Islet precursor cell (in vitro differentiated cells): ENCODE results near the gene PTPN20.
"Not testable (repeated sequence)": the region's sequence is repeated elsewhere in the genome, so short reads cannot be mapped to it uniquely, and the experiment has no call there.

ENCODE experiments used
- DNase-seq: peaks from one replicate; pipeline ENCODE4 v3.0.0-alpha.2; 2018

PTPN20 gene

DNA sequence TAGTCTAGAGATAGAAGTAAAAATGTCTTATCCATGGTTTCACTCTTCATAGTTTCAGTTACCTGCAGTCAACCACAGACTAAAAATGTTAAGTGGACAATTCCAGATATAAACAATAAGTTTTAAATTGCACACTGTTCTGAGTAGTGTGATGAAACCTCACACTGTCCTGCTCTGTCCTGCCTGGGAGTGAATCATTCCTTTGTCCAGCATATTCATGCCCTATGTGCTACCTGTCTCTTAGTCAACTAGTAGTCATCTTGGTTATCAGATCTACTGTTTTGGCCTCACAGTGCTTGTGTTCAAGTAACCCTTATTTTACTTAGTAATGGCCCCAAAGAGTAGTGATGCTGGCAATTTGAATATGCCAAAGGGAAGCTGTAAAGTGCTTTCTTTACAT is 49.5 kb downstream of the PTPN20 start:
- not testable (repeated sequence) for DNase-seq

DNA sequence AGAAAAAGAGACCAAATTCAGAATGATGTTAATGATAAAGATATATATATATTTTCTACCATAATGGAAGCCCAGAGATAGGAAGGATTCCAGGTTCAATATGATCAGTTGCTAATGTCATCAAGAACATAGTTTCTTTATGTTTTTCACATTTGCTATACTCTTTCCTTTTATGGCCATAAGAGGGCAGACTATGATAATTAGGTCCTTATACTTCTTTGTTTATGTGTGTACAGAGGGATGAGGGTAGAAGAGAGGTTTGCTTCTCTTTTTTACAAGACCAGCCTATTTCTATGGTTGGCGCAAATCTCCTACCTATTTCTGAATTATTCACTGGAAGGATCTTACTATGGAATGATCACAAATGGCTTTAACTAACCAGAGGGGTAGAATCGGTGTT is 52.1 kb downstream of the PTPN20 start:
- DNase-seq, result not testable (repeated sequence)

DNA sequence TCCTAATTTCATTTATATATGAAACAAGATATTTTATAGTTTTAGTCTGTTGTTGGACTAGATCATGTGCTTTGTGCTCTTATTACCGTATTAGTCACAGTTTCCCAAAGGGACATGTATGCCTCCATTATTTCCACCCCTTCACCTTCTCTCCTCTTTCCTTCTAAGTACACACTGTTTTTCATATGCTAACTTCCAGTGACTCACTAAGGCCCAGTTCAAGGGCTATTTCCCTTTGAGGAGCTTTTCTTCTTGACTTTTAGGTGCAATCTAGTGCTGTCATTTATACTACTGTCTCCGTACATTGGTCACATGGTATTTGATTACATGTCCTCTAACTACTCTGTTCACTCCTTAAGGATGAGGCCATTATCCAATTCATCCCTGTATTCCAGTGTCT is 55.8 kb downstream of the PTPN20 start:
- not testable (repeated sequence) for DNase-seq

DNA sequence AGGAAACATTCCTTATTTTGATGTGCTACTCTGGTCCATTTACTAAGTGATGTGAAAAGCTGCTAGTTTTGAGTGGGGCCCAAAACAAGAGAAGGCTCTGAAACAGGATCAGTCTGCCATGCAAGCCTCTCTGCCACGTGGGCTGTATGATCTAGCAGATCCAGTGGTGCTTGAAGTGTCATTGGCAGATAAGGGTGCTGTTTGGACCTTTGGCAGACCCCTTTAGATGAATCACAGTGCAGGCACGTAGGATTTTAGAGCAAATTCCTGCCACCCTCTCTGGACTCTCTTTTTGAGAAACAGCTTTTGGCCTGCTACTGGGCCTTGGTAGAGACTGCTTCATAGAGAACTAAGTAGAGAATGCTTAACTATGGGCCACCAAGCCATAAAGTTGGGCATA is 69.0 kb downstream of the PTPN20 start:
- DNase-seq, result not testable (repeated sequence)

DNA sequence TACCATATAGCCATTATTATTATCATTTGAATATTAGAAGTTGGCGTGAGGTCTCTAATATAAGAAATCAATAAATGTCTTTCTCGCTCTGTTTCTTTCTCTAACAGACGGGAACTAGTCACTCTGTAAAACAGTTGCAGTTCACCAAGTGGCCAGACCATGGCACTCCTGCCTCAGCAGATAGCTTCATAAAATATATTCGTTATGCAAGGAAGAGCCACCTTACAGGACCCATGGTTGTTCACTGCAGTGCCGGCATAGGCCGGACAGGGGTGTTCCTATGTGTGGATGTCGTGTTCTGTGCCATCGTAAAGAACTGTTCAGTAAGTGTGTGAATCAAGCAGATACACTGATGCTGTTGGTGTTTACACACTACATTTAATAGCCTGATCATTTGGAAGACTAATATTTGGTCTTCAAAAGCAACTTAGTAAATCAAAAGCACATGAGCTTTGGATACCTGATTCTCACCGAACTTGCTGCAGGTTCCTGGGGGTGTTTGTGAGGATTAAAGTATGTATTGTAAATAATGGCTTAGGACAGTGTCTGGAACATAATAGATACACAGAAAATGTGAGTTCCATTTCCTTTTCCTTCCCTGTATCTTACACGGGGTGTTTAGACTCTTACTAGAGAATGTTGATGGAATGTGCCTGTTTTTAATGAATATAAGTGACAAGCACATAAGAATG is 76.2 kb downstream of the PTPN20 start:
- not testable (repeated sequence) for DNase-seq

DNA sequence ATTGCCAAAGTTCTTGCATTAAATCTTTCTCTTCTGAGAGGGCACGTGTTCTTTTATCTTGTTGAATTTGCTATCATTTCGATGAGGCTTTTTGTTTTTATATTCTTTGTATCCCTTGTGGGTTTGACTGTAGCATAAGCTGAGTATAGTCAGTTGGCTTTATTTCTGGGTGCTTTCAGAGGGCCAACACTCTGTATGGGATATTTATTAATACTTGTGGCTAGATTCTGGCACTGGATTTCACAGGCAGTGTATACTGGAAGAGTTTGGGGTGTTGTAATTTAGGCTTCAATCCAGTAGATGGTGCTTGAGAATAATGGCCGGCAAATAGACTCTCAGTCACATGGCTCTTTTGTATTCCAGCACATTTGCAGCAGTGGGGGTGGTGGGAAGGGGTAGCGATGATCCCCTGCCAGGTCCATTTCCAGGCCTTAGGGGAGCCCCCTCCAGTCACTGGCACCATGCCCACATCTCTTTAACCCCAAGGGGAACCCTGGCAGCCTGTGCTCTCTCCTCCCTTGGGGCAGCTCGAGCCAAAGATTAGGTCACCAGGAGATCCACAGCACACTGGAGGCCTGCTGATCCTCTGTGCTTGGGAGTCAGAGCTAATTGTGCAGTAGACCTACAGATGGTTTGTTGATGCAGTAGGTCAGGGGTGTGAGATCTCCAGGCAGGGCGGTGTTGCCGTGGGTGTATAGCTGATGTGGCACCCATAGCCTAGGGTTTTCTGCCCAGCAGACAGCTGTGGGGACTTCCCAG is 81.8 kb downstream of the PTPN20 start:
- DNase-seq, result no peak

DNA sequence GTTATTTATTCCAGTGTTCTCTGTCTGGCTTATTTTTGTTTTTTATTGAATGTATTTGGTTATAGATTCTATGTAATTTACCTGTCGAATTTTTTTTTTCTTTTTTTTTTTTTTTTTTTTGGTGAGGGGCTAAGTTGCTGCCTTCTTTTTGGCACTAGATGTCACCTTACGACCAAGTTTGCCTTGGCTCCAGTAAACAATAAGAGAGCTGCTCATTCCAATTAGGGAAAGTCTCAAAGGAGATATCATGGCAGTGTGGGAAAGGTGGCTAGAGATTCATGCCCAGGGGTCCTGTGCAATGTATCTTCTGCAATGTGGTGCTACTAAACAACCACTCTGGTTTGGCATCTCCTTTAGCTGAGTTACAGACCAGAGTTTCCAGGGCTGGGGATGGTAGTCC is 84.0 kb downstream of the PTPN20 start:
- DNase-seq, result no peak

DNA sequence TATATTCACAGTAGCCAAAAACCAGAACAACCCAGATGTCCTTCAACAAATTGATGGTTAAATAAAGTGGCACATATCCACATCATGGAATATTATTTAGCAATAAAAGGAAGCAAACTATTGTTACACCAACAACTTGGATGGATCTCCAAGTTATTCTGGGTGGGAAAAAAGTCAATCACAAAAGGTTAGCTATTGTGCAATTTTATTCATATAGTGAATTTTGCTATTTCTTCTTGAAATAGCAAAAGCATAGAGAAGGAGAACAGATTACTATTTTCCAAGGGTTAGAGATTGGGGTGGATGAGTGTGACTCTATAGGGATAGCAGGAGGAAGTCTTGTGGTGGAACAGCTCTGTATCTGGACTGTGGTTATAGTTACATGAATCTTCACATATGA is 87.0 kb downstream of the PTPN20 start:
- DNase-seq, result no peak

DNA sequence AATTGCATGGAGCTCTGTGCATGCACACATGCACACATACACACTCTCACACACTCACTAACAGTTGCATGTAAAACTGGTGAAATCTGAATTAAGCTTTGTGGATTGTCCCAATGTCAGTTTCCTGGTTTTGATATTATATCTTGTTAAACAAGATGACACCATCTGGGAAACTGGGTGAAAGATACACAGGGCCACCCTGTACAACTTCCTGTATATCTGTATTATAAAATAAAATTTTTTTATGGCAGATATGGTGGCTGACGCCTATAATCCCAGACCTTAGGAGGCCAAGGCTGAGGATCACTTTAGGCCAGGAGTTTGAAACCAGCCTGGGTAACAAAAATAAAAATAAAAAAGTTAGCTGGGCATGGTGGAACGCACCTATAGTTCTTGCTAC is 87.4 kb downstream of the PTPN20 start:
- DNase-seq, result no peak

DNA sequence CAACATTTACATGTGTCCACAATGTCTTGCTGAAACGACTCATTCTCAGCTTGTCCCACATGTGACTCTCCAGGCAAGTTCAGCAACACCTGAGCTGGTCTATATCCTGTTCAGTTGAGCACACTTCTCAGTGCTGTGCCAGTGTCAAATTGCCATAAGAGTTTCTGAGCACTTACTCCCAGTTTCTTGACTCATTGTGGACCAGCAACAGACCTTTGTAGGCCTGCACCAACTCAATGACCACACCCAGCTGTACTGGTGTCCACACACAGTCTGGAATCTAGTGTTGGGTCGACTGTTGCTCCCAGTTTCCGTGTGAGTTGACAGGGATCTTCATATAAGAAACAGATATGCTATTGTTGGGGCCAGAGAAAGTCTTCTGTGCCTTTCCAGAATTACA is 88.0 kb downstream of the PTPN20 start:
- DNase-seq, result no peak

DNA sequence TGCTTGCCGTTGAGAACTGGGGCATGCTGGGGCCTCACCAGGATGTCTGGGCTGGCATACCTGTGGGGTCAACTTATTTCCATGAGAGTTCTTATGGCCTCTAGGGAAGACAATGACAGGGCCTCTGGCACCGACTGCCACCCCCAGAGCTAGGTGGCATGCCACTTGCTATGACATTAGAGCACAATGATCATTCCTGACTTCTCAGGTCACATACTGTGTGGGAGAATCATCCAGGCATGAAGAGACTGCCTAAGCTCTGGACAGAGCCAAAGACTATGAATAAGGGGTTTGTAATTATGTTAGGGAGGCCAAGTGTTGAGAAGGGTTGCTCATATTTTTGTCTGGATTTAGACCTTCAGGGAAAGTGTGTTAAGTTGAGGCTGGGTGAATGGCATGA is 97.5 kb downstream of the PTPN20 start:
- no peak for DNase-seq

DNA sequence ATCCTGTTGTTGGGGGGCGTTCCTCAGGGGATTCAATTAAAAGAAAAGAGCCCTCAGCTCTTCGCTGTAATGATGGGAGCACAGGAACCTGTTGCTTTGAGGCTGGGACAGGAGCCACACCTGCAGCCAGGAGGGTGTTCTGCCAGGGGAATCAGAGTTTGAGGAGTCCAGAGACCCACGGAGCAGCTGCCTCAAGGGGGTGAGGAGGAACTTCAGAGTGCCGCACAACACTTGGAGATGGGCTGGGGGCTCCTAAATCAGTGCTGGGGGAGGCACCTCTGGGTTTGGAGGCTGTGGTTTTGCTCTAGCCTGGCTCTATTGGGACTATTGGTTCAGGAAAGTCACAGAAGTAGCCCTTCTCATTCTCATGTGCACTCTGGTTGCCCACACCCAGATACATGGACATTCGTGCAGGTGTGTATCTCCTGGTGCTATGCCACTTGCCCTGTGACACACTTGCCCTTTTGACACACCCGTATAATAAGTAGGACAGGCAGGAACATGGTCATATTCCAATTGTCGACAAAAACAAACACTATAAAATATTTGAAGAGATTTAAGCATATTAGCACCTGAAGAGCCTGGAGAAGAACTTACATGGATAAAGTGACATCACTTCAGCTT is 98.1 kb downstream of the PTPN20 start:
- DNase-seq, result peak; percentile 45

DNA sequence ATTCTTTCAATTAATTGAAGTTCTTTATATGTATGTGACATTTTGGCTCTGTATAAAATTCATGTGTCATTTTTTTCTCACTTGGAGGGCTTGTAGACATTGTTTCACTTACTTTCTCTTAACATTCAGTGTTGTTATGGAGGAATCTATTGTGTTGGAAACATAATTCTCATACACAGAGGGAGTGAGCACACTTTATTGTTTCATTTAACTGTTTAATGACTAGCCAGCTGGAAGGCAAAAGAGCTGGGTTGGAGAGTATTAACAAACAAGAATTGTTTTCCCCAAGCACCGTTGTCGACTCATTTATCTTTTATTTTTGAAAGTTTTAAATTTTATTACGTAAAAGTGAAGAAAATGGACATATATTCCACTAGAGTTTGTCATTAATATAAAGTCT is 98.8 kb downstream of the PTPN20 start:
- DNase-seq, result no peak

DNA sequence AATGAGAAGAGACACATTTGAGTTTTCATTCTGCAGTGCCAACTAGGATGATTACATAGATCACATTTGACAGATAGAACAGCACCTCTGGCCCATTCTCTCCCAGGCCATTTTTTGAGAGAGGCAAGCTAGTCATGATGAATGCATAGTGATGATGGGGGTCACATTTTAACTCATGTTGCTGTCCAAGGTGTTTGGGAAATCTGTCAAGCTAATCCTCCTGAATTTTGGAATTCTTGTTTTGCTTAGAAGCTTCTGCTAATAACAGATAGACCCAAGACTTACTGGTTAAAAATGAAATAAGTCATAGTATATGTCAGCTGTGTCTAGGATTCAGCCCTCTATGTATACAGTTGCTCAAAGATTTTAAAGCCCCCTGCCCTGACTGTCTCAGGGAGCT is 101.0 kb downstream of the PTPN20 start:
- DNase-seq, result no peak

DNA sequence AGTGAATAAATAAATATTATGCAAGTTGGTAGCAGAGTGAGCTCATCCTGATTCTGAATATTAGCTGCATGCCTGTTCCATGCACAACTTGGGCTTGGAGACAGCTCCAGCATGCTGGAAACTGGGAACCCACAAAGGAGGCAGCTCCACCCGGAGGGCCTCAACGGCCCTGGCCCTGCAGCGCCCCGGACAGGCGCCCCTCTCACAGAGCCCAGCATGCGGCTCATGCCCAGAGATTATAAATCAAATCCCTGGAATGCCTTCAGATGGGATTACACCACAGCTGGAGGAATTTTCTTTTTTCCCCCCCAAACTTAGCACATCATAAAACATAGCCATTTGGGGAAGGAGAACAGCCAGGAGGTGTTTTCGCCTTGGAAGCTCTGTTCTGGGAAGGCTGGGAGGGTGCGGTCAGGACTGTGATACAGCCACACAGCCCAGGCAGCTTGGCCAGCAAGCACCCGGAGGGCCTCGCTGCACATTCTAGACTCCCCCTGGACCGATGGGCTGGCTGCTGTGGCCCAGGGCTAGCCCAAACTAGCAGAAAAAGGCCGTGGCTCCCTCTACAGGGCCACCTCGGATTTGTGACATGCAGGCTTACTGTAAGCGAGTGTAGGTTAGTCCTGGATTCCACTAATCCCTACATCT is 102.4 kb downstream of the PTPN20 start:
- DNase-seq, result peak; percentile 50

DNA sequence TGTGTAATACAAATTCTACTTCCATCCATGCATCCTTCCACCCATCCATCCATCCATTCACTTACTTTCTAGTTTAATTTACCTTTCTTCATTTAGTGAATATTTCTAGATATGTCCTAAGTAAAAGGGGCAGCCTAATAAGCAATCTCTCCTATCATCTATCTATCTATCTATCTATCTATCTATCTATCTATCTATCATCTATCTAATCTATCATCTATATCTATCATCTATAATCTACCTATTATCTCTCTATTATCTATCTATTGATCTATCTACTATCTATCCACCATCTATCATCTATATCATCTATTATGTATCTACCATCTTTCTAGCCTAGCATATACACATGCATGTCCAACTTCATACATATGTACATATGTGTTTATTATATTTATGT is 104.2 kb downstream of the PTPN20 start:
- no peak for DNase-seq

DNA sequence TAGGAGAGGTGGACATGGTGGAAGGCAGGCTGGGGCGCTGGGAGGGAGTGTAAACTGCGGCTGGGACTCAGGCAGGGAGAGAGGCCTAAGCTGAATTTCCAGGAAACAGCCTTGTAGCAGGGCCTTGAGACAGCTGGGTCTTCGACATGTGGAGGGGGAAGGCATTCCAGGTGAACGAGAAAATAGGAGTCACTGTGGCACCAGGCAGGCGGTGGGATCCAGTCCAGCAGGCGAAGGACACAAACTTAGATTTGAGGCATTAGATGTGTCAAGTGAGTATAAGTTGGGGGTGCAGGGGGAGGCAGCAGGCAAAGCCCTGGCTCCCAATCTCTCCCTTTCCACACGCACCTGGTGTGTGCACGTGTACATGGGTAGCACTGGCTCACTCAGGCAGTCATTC is 105.3 kb downstream of the PTPN20 start:
- peak; percentile 32 for DNase-seq

DNA sequence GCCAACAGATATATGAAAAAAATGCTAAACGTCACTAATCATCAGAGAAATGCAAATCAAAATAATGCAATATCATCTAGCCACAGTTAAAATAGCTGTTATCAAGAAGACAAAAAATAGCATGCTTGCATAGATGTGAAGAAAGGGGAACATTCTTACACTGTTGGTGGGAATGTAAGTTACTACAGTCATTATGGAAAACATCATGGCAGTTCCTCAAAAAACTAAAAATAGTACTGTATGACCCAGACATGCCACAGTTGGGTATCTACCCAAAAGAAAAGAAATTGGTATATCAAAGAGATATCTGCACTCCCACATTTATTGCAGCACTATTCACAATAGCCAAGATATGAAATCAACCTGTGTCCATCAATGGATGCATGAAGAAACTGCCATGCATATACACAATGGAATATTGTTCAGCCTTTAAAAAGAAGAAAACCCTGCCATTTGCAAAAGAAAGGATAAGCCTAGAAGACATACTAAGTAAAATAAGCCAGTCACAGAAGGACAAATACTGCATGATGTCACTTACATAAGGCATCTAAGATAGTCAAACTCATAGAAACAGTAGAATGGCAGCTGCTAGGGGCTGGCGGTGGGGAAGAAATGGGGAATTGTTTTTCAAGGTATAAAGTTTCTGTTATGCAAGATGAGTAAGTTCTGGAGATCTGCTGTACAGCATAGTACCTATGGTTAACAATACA is 107.0 kb downstream of the PTPN20 start:
- no peak for DNase-seq

DNA sequence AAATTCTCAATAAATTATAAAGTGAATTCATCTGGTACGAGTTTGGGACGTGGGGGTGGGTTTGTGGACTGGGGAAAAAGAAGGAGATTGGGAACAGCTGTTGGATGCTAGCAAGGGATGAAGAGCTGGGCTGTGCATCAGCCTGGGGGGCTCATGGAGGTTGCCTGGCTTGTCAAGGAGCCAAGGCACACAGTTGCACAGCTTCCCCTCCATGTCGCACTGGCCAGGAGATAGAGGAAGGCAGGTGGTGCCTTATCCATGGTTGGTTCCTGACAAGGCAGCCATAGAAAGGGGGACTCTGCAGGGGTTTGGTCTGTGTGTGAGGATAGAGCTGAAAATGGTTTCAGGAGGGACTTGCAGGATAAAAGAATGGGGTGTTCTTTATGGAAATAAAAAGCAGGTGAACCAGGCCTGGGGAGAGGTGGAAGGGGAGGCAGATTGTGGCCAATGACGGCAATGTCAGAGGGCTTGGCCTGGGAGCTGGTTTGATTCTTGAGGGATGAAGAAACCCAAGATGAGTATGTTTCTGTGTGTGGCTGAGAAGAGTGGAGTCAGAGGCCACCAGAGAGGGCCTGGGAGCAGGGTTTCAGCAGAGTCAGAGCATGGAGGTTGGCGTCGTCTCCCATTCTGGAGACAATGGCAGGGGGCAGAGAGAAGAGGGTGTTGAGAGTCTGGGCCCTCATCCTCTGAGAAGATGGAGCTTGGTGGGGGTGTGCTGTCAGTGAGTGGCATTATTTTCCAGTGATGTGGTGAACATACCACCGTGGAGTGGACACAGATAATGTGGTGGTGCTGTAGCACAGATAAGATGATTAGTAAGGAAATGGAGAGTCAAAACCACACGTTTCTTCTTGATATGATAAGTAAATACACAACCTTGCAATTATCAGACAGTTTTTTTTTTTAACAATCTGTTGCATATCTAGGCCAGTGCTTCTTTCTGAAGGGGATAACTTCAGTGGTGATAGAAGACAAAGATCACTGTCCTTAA is 108.2 kb downstream of the PTPN20 start:
- DNase-seq, result no peak

DNA sequence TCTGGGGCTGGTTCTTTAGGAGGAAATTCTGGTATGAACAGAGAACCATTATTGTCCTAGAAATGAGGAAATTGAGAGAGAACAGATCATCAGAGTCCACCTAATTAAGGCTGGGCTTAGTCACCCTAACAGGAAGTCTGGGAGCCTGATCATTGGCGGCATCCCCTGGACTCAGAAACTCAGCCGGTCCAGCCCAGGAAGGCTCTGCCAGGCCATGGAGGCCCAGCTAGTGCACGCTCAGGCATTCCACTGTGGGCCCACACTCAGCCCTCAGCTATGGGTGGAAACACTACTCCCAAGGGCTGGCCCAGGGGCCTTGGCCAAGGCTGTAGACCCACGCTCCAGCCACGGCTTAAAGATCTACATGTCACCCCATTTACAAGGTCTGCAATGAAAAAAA is 109.2 kb downstream of the PTPN20 start:
- DNase-seq, result peak; percentile 72

DNA sequence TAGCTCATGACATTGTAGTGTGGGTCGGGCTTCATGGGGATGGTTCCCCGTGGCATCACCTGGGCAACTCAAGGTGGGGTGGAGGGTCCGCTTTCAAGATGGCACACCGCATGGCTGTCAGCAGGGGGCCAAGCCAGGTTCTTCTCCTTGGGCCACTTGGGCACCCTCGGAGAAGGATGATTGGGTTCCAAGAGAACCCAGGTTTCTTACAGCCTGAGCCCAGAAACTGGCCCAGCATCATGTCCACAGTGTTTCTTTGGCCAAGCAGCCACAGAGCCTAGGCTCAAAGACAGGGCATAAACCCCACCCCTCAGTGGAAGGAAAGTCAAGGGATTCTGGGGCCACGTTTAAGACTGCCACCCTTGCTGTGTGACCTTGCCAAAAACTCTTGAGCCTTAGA is 110.6 kb downstream of the PTPN20 start:
- no peak for DNase-seq
